K562 (cell line): ENCODE measurements around the gene SLC9C2.

ENCODE experiments used
- GABPB1 ChIP-seq: sonication (generic); formaldehyde crosslinking; IDR thresholded peaks from 2 replicates; pipeline ENCODE4 v1.8.0; 2022; ENCODE audit warnings: mild to moderate bottlenecking, missing genetic modification reagents
- GATA2 ChIP-seq: sonication (generic); formaldehyde crosslinking; IDR thresholded peaks from 2 replicates; pipeline ENCODE4 v1.4.0; 2020; ENCODE audit warnings: mild to moderate bottlenecking, missing genetic modification reagents
- MAX ChIP-seq: sonication (generic); formaldehyde crosslinking; IDR thresholded peaks from 2 replicates; pipeline ENCODE4 v1.9.0; 2022; ENCODE audit warnings: mild to moderate bottlenecking, missing genetic modification reagents
- NR2C2 ChIP-seq, 2 experiments: fragments of 200-800 bp in 1 of 2; sonication (Bioruptor generic) in 1 of 2; sonication (generic) in 1 of 2; formaldehyde crosslinking in 1 of 2; IDR thresholded peaks; 2 replicates each; pipeline versions ENCODE4 v1.6.1 to v1.8.0; 2016 to 2022; ENCODE audit warnings: mild to moderate bottlenecking in 1 of 2, missing compliant biosample characterization in 1 of 2, missing genetic modification characterization in 1 of 2, missing genetic modification reagents in 1 of 2
- POLR2AphosphoS5 ChIP-seq: IDR thresholded peaks from 2 replicates; pipeline ENCODE4 v1.6.1; 2011; ENCODE audit warnings: mild to moderate bottlenecking, low read depth, low read length, moderate library complexity; ENCODE audit not compliant: control insufficient read depth, insufficient read depth
- SREBF2 ChIP-seq: sonication (generic); formaldehyde crosslinking; IDR thresholded peaks from 2 replicates; pipeline ENCODE4 v1.4.0; 2020; ENCODE audit warnings: mild to moderate bottlenecking, missing genetic modification reagents
- ZBED1 ChIP-seq: IDR thresholded peaks from 2 replicates; pipeline ENCODE4 v1.6.1; 2014

GRCh38 chr1:173532237-173532636 lies 70.6 kb downstream of the SLC9C2 start:
- TF ChIP-seq ZBED1: no peak
- no peak for TF ChIP-seq GABPB1
- TF ChIP-seq POLR2AphosphoS5: no peak
- TF ChIP-seq NR2C2 (CRISPR knock-in tag; IDR thresholded peaks at IDR 0.05): no peak
- TF ChIP-seq NR2C2 (tag; IDR thresholded peaks at IDR 0.05): no peak
- TF ChIP-seq GATA2 (CRISPR knock-in tag): no peak
- TF ChIP-seq SREBF2 (CRISPR knock-in tag): no peak
- TF ChIP-seq MAX (CRISPR knock-in tag): no peak
